A549 (cell line): ENCODE measurements around the gene SRCIN1. TPM values are rescaled to one million over a fixed set of nuclear protein-coding genes. Genes with fewer than 3 reads are reported as not detected.

Experiments used
- ATAC-seq, 2 experiments: fragments of 200-7000 bp in 1 of 2; fragments of >200 bp in 1 of 2; cut with Nextera tagmentation in 1 of 2; cut with Tn5 transposase in 1 of 2; 3 replicates each; pipeline versions ENCODE4 v1.8.0 to v1.9.1; 2018 to 2020; ENCODE audit warnings: mild to moderate bottlenecking in 1 of 2, moderate library complexity in 1 of 2
- CTCF ChIA-PET: fragments of 300-600 bp; sonication (Branson Sonifier 250); formaldehyde crosslinking; extraction: SDS; loops from one replicate; lab custom pipeline; 2021; ENCODE audit warnings: antibody characterized with exemption, inconsistent platforms; lab: Yijun Ruan, JAX
- POLR2A ChIA-PET: fragments of 350-600 bp; formaldehyde crosslinking; extraction: SDS; loops from one replicate; lab custom pipeline; 2021; ENCODE audit warnings: antibody characterized with exemption, inconsistent platforms; lab: Yijun Ruan, JAX
- DNase-seq, 2 experiments: peaks; one replicate each; pipeline versions ENCODE4 v3.0.0 to v3.0.0-alpha.2; 2011 to 2016; ENCODE audit warnings: low read depth in 1 of 2, low spot score in 1 of 2
- FAIRE-seq: peaks from 2 replicates; lab custom pipeline; 2011; peaks lifted over from hg19 to GRCh38; lab: Jason Lieb, UNC
- H3K27ac ChIP-seq, 2 experiments: fragments of >200 bp; sonication (Bioruptor Twin); formaldehyde crosslinking; 3 replicates each; pipeline ENCODE4 v1.5.1; 2016 to 2017
- H3K4me1 ChIP-seq: fragments of >200 bp; sonication (Bioruptor Twin); formaldehyde crosslinking; 3 replicates; pipeline ENCODE4 v1.6.1; 2016
- H3K4me2 ChIP-seq: fragments of >200 bp; sonication (Bioruptor Twin); formaldehyde crosslinking; 3 replicates; pipeline ENCODE4 v1.6.1; 2016
- H3K4me3 ChIP-seq: fragments of >200 bp; sonication (Bioruptor Twin); formaldehyde crosslinking; 3 replicates; pipeline ENCODE4 v1.5.1; 2016
- H3K9me3 ChIP-seq: fragments of >200 bp; sonication (Bioruptor Twin); formaldehyde crosslinking; 3 replicates; pipeline ENCODE4 v1.6.1; 2016
- BCL3 ChIP-seq: fragments of >200 bp; sonication (Bioruptor Twin); formaldehyde crosslinking; IDR thresholded peaks from 3 replicates; pipeline ENCODE4 v1.6.1; 2016
- CBX8 ChIP-seq: fragments of 200-600 bp; sonication (generic); IDR thresholded peaks from 2 replicates; pipeline ENCODE4 v1.6.1; 2016
- CEBPB ChIP-seq, 2 experiments: fragments of >200 bp in 1 of 2; sonication (Bioruptor Twin) in 1 of 2; formaldehyde crosslinking in 1 of 2; IDR thresholded peaks; 2 replicates each; pipeline ENCODE4 v1.6.1; 2012 to 2016
- CHD2 ChIP-seq: fragments of 150-350 bp; IDR thresholded peaks from 2 replicates; pipeline ENCODE4 v1.6.1; 2014; ENCODE audit warnings: low read length; ENCODE audit not compliant: partially characterized antibody
- CHD4 ChIP-seq: fragments of 200-600 bp; sonication (generic); IDR thresholded peaks from 2 replicates; pipeline ENCODE4 v1.6.1; 2016; ENCODE audit warnings: antibody characterized with exemption, mild to moderate bottlenecking, borderline replicate concordance
- E2F6 ChIP-seq: IDR thresholded peaks from 2 replicates; pipeline ENCODE4 v1.6.1; 2012; ENCODE audit warnings: low read depth, borderline replicate concordance
- ELK1 ChIP-seq: fragments of 150-350 bp; IDR thresholded peaks from 2 replicates; pipeline ENCODE4 v1.6.1; 2014; ENCODE audit warnings: low read depth, mild to moderate bottlenecking, low read length
- EP300 ChIP-seq, 2 experiments: fragments of >200 bp; sonication (Bioruptor Twin); formaldehyde crosslinking; IDR thresholded peaks; 2 replicates in 1 of 2; 3 replicates in 1 of 2; pipeline ENCODE4 v1.6.1; 2016 to 2017
- JUNB ChIP-seq: fragments of >200 bp; sonication (Bioruptor Twin); formaldehyde crosslinking; IDR thresholded peaks from 2 replicates; pipeline ENCODE4 v1.6.1; 2016
- KDM5A ChIP-seq: fragments of 200-600 bp; sonication (generic); IDR thresholded peaks from 2 replicates; pipeline ENCODE4 v1.6.1; 2016; ENCODE audit warnings: antibody characterized with exemption, mild to moderate bottlenecking
- MAZ ChIP-seq: fragments of 150-350 bp; IDR thresholded peaks from 2 replicates; pipeline ENCODE4 v1.6.1; 2014; ENCODE audit warnings: antibody characterized with exemption, low read depth, low read length, borderline replicate concordance
- PHF8 ChIP-seq: fragments of 200-600 bp; sonication (generic); IDR thresholded peaks from 2 replicates; pipeline ENCODE4 v1.6.1; 2016; ENCODE audit warnings: low read depth, mild to moderate bottlenecking, antibody characterized with exemption, moderate library complexity, borderline replicate concordance
- POLR2A ChIP-seq: IDR thresholded peaks from 2 replicates; pipeline ENCODE4 v1.6.1; 2012; ENCODE audit warnings: mild to moderate bottlenecking, low read length
- RAD21 ChIP-seq, 2 experiments: fragments of >200 bp in 1 of 2; sonication (Bioruptor Twin) in 1 of 2; formaldehyde crosslinking in 1 of 2; IDR thresholded peaks in 1 of 2; conservative IDR thresholded peaks in 1 of 2; 2 replicates in 1 of 2; 3 replicates in 1 of 2; pipeline ENCODE4 v1.6.1; 2012 to 2018; ENCODE audit warnings: inconsistent platforms in 1 of 2
- SREBF2 ChIP-seq: fragments of 450-650 bp; IDR thresholded peaks from 2 replicates; pipeline ENCODE4 v1.6.1; 2014; ENCODE audit warnings: mild to moderate bottlenecking, moderate library complexity
- TP53 ChIP-seq: fragments of 250-450 bp; sonication (Bioruptor Pico); IDR thresholded peaks from 2 replicates; pipeline ENCODE4 v1.5.0; 2021; ENCODE audit warnings: mild to moderate bottlenecking, moderate library complexity
- USF2 ChIP-seq: fragments of 450-650 bp; IDR thresholded peaks from 2 replicates; pipeline ENCODE4 v1.6.1; 2014; ENCODE audit warnings: antibody characterized with exemption
- WGBS: methylation state at CpG from one replicate; pipeline ENCODE4 v1.1.6; 2017; ENCODE audit errors: missing lambda C conversion rate; 5-methylcytosine and 5-hydroxymethylcytosine counted together
- polyA plus RNA-seq, 4 experiments: library from polyadenylated mRNA; depleted of rRNA in 3 of 4; stranded (reverse); fragments of >200 nt; fragmentation: RNase III in 1 of 4; extraction: RNeasy Plus Mini Kit Qiagen cat#74134 plus additional on column Dnase treatment in 1 of 4; gene quantifications; 2 replicates in 3 of 4; 3 replicates in 1 of 4; pipeline ENCODE4 v1.2.3, GENCODE V29; 2011 to 2017
- TF ChIP-seq, protein P1 (sequence below): fragments of >200 bp; sonication (Bioruptor Twin); formaldehyde crosslinking; IDR thresholded peaks from 3 replicates; pipeline ENCODE4 v1.5.1; 2016
- TF ChIP-seq, protein P2 (sequence below): fragments of 250-450 bp; sonication (Bioruptor Pico); IDR thresholded peaks from 2 replicates; pipeline ENCODE4 v1.5.0; 2020; ENCODE audit warnings: low read depth, mild to moderate bottlenecking, moderate library complexity
- TF ChIP-seq, protein P3 (sequence below): fragments of >200 bp; sonication (Bioruptor Twin); formaldehyde crosslinking; IDR thresholded peaks from 2 replicates; pipeline ENCODE4 v1.6.1; 2016

The SRCIN1 gene
- polyA plus RNA-seq, 2 of the 4 experiments (the other 2 are of a cell fraction), result 1.4 to 2.1 TPM

DNA sequence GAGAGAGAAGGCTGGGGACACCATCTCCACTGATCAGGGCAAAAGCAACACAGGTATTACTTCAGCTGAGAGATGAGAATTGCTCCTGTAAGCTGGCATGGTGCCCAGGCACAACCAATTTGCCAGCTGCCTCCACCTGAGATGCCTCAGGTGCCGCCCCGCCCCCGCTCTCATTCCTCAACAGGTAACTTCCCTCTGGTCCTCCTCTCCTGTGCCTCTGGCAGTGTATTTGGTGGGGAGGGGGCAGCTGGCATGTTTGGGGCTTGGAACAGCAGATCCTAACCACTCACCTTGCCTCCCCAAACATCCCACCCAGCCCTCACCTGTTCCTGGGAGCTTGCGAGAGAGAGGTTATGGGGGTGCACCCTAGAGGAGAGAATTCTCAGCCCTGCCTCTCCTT, 2.9 kb upstream of the SRCIN1 start (continued):
- no peak for TF ChIP-seq CHD2

- TF ChIP-seq E2F6, result no peak
- TF ChIP-seq, protein P1, sequence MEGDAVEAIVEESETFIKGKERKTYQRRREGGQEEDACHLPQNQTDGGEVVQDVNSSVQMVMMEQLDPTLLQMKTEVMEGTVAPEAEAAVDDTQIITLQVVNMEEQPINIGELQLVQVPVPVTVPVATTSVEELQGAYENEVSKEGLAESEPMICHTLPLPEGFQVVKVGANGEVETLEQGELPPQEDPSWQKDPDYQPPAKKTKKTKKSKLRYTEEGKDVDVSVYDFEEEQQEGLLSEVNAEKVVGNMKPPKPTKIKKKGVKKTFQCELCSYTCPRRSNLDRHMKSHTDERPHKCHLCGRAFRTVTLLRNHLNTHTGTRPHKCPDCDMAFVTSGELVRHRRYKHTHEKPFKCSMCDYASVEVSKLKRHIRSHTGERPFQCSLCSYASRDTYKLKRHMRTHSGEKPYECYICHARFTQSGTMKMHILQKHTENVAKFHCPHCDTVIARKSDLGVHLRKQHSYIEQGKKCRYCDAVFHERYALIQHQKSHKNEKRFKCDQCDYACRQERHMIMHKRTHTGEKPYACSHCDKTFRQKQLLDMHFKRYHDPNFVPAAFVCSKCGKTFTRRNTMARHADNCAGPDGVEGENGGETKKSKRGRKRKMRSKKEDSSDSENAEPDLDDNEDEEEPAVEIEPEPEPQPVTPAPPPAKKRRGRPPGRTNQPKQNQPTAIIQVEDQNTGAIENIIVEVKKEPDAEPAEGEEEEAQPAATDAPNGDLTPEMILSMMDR, result peak; percentile 29; the same call in 1 of the 3 replicates
- peaks cover 5% of the 10 kb centered on the region for H3K9me3 ChIP-seq
- WGBS, result 25% methylated on average over 22 of the region's 30 CpGs
- ATAC-seq, result no peak
- ChIA-PET POLR2A (interaction anchor here (1.0 kb wide), 1 partner anchor 48 kb away, joined by 3 read pairs; no protein-coding TSS in a partner anchor), CTCF (interaction anchor here (0.7 to 33.9 kb wide), 27 partner anchors 11 to 258 kb away, joined by 3 to 948 read pairs (median 4); no protein-coding TSS in a partner anchor)
- no peak for DNase-seq
- no peak for FAIRE-seq
- peak overlapping the region; percentile 71 for H3K4me3 ChIP-seq
- H3K4me2 ChIP-seq, result peak overlapping the region; percentile 99
- H3K27ac ChIP-seq, result peak overlapping the region; percentile 76 to 93; a peak in 5 of 6 replicates
- peaks cover 20% of the 10 kb centered on the region for H3K4me1 ChIP-seq
These were observed 1.2 kb upstream of the SRCIN1 start for GRCh38 chr17:38606646-38607611.

GRCh38 chr17:38605411-38605840, 326 bp downstream of the SRCIN1 start:
- peaks cover 25% of the 10 kb centered on the region for H3K4me1 ChIP-seq
- 5% methylated on average over 7 of the region's 44 CpGs for WGBS
- ATAC-seq (peak; percentile 6 to 20; a peak in 4 of 6 replicates), FAIRE-seq (no peak), DNase-seq (peak in 1 of 2 experiments; percentile 54)
- ChIA-PET CTCF (interaction anchor here (0.6 to 33.9 kb wide), 17 partner anchors 12 to 167 kb away, joined by 3 to 948 read pairs (median 5); no protein-coding TSS in a partner anchor), POLR2A (interaction anchor here (0.8 to 1.0 kb wide), 2 partner anchors 17 to 48 kb away, joined by 3 to 4 read pairs; no protein-coding TSS in a partner anchor)
- peak overlapping the region; percentile 76 to 93 for H3K27ac ChIP-seq
- TF ChIP-seq TP53 (CRISPR knock-in tag) (no peak), BCL3 (no peak), MAZ (no peak), USF2 (no peak), JUNB (no peak), CHD4 (no peak), ELK1 (no peak), KDM5A (no peak), PHF8 (no peak), POLR2A (no peak), RAD21 (conservative IDR thresholded peaks at IDR 0.05 in 1 of 2, IDR thresholded peaks at IDR 0.05 in 1 of 2) (no peak), CBX8 (no peak), SREBF2 (no peak), EP300 (IDR thresholded peaks at IDR 0.05) (no peak), CEBPB (IDR thresholded peaks at IDR 0.05) (no peak)
- TF ChIP-seq, protein P2, sequence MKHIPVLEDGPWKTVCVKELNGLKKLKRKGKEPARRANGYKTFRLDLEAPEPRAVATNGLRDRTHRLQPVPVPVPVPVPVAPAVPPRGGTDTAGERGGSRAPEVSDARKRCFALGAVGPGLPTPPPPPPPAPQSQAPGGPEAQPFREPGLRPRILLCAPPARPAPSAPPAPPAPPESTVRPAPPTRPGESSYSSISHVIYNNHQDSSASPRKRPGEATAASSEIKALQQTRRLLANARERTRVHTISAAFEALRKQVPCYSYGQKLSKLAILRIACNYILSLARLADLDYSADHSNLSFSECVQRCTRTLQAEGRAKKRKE (CRISPR knock-in tag), result no peak
- TF ChIP-seq, protein P3, sequence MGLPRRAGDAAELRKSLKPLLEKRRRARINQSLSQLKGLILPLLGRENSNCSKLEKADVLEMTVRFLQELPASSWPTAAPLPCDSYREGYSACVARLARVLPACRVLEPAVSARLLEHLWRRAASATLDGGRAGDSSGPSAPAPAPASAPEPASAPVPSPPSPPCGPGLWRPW, result no peak
- H3K4me3 ChIP-seq, result peak overlapping the region; percentile 71
- no peaks in the 10 kb centered on the region for H3K9me3 ChIP-seq
- H3K4me2 ChIP-seq, result peak overlapping the region; percentile 99
